ENCODE data around the gene MSRB2.
"Not testable (repeated sequence)": the region's sequence is repeated elsewhere in the genome, so short reads cannot be mapped to it uniquely, and the experiment has no call there.

Gene MSRB2

DNA sequence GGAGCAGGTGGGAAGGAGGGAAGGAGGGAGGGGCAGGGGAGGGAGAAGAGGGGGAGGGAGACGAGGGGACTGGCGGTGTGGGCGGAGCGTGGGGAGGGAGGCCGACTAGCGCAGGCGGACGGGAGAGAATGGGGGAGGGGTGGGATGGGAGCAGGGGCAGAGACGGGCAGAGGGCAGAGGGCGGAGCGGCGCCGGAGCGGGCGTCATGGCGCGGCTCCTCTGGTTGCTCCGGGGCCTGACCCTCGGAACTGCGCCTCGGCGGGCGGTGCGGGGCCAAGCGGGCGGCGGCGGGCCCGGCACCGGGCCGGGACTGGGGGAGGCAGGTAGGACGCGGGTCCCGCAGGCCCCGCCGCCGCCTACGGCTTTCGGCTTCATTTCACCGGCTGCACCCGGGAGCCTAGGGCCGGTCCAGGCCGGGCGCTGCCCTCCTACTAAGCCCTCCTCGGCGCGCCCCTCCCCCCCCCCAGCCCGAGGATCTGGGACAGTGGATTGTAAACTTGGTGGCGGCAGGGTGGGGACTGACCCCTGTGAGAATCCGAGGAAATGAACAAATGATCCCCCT lies at the start of gene MSRB2:
Gene MSRB2, plus strand, starts transcription at position 176 of the 562 bp plus-strand sequence. Its CDS starts 30 bp downstream, at position 206.
- DNase-seq (ENCODE audit: low read depth in 2 of 2): peak; percentile 62 to 68

GRCh38 chr10:23046027-23046426 lies 49.4 kb upstream of the MSRB2 start:
- DNase-seq (ENCODE audit: low read depth in 2 of 2): no peak

DNA sequence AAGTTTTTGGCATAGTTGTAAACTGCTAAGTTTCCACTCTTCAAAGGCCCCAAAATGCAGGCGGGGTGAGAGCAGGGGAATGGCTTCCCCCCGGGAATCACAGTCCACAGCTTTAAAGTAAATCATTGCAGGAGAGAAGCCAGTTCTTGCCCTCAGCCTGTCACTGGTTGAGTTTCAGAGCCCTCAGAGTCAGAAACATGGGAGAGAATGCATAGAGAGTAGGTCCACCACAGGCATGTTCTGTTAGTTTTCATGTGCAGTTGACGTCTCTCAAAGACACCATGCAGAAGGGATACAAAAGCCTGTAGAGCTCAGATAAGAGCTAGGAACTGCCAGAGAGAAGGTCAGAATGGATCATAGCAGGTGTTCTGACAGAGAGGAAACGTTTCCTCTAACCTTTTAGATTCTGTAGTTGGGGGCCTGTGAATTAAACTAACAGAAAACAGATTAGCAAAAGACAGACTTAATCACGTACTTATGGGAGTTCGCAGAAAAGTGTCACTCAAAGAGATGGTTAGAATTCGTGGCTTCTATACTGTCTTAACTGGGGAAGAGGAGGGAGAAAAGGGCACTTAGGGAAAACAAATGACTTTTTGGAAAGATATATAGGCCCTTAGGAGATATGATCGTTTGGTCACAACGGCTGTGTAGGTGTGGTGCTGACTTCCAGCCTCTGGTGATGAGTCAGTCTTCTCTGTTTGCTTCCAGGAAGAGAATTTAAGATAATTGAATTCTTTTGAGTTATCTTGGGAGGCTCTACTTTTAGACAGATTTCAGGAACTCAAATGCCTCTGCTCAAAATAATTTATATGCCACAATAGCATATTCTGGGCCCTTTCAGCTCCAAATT lies 48.0 kb upstream of the MSRB2 start:
- no peak for DNase-seq (ENCODE audit: low read depth in 2 of 2)

DNA sequence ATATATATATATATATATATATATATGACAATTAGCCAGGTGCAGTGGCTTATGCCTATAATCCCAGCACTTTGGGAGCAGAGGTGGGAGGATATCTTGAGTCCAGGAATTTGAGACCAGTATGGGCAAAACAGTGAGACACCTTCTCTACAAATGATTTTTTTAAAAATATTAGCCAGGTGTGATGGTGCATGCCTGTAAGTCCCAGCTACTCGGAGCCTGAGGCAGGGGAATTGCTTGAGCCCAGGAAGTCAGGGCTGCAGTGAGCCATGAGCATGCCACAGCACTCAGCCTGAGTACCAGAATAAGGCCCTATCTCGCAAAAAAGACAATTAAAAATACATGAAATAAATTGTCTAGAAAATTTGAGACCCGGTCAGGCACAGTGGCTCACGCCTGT lies 47.2 kb upstream of the MSRB2 start:
- no peak for DNase-seq (ENCODE audit: low read depth in 2 of 2)

GRCh38 chr10:23051278-23051677 lies 44.1 kb upstream of the MSRB2 start:
- DNase-seq (ENCODE audit: low read depth in 2 of 2): no peak

GRCh38 chr10:23051855-23052331 lies 43.5 kb upstream of the MSRB2 start:
- DNase-seq (ENCODE audit: low read depth in 2 of 2): no peak

GRCh38 chr10:23053036-23053435 lies 42.3 kb upstream of the MSRB2 start:
- DNase-seq (ENCODE audit: low read depth in 2 of 2): no peak

DNA sequence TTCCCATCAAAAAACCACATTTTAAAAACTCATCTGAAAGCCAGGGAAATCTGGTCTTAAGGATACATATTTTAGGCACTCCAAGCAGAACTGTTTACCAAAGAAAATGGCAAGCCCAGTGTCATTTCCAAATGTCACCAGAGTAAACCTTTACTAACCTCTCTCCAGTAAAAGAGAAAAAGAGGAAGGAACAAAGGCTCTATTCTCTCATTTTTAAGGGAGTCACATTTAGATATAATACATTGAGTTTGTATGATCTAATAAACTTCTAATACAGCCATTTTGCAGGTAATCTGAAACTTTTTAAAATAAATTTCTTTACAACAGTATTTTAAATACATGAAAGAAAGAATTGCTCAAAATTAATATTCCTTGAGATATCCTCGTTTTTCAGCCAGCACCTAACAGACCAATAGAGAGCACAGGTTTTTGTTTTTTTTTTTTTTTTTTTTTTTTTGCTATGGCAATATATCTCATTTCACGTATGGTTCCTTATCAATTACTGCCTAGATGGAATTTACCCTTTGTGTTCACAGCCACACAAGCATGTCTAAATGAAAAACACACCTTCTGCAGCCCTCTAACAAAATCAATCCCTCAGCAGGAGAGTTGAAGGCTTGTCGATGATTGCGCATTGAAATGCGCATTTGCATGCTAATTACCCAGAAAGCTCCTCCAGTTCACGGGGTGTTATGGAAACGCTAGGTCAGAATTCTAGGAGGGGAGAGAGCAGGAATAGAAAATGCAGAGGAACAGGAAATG lies 39.8 kb upstream of the MSRB2 start:
- DNase-seq (ENCODE audit: low read depth in 2 of 2): no peak

DNA sequence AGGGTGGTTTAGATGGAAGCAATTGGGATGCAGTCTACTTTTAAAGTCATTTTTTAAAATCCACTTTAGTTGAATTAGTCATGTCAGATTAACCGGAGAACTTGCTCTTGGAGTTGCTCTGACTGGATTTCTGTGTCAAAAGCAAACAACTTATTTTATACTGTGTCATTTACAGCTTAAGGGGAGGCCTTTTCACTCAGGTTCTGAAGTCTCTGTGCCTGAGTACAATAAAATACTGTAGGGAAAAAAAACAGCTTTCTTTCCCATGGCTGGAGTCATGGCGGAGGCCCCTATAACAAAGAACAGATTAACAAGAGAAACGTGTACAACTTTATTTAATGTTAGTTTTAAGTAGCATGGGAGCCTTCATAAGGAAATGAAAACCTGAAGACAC lies 39.2 kb upstream of the MSRB2 start:
- no peak for DNase-seq (ENCODE audit: low read depth in 2 of 2)

DNA sequence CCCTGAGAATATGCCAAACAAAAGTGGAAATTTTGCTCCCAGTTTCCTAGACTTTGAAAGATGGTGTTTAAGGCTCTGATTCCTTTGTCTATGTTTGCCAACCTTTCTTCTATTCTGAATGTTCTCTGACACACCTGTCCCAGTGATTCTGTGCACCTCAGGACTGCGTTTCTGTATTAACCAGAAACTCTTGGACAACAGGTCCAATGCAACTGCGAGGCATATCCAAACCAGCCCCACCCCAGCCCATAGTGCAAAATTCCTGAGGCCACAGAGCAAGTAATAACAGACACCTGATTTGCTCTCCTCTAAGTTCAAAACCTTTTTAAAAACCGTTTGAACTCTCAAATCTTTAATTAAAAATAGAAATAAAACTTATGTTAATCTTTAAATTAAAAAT lies 37.0 kb upstream of the MSRB2 start:
- no peak for DNase-seq (ENCODE audit: low read depth in 2 of 2)

DNA sequence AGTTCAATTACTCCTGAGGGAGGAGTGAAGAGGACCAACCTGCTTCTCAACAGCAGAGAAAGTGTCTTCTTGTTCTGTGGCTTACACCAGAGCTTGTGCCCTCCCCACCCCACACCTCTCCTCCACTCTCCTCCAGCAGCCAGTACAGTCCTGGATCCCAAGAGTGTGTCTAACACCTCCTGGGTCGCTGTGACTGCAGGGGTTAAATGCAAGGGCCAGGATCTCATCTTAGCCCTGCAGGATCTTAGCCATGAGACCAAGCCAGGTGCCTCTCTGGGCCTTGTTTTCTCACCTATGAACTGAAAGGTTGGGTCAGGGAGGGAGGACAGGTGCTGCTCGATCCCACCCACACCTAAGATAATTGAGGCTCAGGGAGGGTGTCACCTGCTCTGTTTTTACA lies 34.5 kb upstream of the MSRB2 start:
- DNase-seq (ENCODE audit: low read depth in 2 of 2): no peak

- DNase-seq (ENCODE audit: low read depth in 2 of 2): no peak
Measured at GRCh38 chr10:23063045-23063972, 32.1 kb upstream of the MSRB2 start.

DNA sequence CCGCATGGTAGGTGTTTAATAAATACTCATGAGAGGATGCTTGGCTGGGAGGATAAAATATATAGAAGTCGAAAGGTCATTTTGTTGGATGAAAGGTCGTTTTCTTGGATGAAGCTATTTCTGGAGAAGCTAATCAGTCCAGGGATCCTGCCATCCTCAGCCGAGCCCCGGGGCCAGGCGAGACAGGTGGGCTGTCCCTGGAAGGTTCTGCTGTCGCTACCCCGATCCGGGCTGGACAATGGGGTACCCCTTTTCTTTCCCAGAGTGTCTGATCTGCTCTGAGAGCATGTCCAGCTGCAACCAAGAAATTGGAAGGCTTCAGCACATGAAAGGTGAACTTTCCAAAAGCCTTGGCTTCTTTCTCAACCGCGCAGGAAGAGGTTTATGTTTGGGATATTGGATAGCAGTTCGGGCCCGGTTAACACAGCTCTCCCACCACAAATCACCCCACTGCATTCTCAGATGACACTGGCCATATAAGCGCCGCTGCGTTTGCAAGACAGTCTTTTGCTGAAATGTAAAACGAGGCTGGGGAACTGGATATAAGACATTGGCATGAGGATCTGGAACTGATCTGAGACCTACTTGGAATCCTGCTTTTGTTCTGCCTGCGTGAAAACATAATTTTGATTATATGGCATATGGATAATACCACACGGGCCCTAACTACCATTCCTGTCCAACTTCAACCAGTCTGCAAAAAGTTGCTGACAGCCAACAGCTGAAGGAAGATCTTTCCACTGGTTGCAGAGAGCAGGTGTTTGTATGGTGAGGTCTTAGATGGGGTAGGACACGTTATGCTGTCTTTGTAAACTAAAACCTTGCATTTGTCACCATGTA lies 31.2 kb upstream of the MSRB2 start:
- DNase-seq (ENCODE audit: low read depth in 2 of 2): no peak

- not testable (repeated sequence) for DNase-seq (ENCODE audit: low read depth in 2 of 2)
Measured at GRCh38 chr10:23064813-23065114, 30.6 kb upstream of the MSRB2 start.

GRCh38 chr10:23065181-23065948 lies 30.0 kb upstream of the MSRB2 start:
- no peak for DNase-seq (ENCODE audit: low read depth in 2 of 2)

GRCh38 chr10:23067337-23067736 lies 28.0 kb upstream of the MSRB2 start:
- no peak for DNase-seq (ENCODE audit: low read depth in 2 of 2)

GRCh38 chr10:23067939-23068775 lies 27.2 kb upstream of the MSRB2 start:
- DNase-seq (ENCODE audit: low read depth in 2 of 2): peak; percentile 50 to 59

DNA sequence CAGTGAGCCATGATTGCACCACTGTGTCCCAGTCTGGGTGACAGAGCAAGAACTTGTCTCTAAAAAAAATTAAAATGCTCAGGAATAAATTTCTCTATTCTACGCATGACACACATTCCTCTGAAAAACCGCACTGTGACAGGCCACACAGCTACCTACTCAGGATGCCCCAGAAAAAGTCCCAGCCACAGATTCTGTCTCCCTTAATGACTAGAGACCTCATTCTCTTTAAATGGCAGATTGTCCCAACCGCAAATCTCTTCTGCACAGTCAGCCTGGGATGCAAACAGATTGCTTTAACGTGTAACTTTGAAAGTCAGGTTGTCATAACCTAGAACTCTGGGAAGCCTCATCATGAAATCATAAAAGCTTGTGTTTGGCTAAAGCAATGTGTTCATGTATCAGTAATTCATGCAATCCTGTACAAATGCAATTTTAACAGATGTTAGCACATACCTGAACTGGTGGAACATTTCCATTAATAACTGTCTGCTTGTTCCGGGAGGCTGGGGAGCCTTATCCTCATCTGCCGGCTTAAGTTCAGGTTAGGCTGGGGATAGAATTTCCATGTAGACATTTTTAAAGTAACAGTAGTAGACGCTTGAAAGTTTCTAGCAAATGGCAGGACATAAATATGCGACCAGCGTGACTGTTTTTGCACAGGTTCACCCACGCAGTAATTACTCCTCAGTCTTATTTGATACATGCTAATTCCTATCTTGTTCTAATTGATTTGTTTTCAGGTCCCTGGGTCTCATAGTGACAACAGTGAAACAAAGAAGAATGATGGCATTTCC lies 26.2 kb upstream of the MSRB2 start:
- DNase-seq (ENCODE audit: low read depth in 2 of 2): no peak
